ENCODE results near the gene LAYN.

Gene LAYN

DNA sequence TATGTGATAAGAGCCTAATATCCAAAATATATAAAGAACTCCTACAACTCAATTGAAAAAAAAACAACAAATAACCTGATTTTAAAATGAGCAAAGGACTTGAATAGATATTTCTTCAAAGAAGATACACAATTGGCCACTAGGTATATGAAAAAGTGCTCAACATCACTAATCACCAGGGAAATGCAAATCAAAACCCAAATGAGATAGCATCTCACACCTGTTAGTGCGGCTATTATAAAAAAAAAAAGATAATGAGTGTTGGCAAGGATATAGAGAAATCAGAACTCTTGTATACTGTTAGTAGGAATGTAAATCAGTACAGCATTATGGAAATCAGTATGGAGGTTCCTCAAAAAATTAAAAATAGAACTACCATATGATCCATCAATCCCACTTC is 55.8 kb downstream of the LAYN start:
- TF ChIP-seq CTCF (IDR thresholded peaks at IDR 0.05; ENCODE audit: extremely low read depth, missing control alignments), result no peak
- no peak for DNase-seq (ENCODE audit: low spot score)

DNA sequence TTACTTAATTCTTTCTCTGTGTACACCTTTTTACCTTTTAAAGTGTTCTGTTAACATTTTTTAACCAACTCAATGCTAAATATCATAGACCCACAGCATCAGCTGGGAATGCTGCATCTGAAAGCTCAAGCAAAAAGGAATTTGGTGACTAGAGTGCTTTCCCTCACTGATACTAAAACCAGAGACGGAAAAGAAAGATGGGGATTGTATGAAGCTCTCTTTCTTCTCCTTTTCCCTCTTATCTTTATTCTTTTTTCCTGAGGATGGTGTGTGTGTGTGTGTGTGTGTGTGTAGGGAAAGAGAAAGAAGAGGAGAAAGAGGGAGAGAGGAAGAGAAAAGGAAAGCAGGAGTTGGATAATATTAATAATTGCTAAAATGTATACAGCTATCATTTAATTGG is 57.6 kb downstream of the LAYN start:
- no peak for TF ChIP-seq CTCF (IDR thresholded peaks at IDR 0.05; ENCODE audit: extremely low read depth, missing control alignments)
- DNase-seq (ENCODE audit: low spot score), result no peak

DNA sequence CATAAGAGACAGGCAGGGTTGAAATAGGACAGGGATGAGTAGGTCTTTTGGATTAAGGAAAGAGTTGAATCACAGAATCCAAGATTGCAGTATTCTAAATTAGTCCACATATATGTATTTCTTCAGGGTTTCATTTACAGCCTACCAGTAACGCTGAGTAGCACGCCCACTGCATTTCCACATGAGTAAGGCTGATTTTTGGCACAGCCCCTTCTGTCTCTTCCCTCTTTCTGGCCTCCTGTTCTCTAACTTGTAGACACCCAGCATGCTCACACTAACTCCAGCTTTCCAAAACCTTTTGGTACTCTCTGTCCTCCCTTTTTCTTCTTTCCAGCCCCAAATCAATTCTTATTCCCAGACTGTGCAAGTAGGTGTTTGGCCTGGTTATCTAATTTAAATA is 58.0 kb downstream of the LAYN start:
- no peak for TF ChIP-seq CTCF (IDR thresholded peaks at IDR 0.05; ENCODE audit: extremely low read depth, missing control alignments)
- no peak for DNase-seq (ENCODE audit: low spot score)

- no peak for TF ChIP-seq CTCF (IDR thresholded peaks at IDR 0.05; ENCODE audit: extremely low read depth, missing control alignments)
- DNase-seq (ENCODE audit: low spot score), result no peak
These were observed 61.1 kb downstream of the LAYN start for GRCh38 chr11:111601636-111601978.

GRCh38 chr11:111601979-111602864 is 61.7 kb downstream of the LAYN start, which contains the start of gene SIK2:
TSS of gene SIK2 (plus strand) at chr11:111602449. CDS start at chr11:111602564, 115 bp downstream.
- TF ChIP-seq CTCF (IDR thresholded peaks at IDR 0.05; ENCODE audit: extremely low read depth, missing control alignments), result peak; percentile 97
- DNase-seq (ENCODE audit: low spot score), result peak; percentile 97

DNA sequence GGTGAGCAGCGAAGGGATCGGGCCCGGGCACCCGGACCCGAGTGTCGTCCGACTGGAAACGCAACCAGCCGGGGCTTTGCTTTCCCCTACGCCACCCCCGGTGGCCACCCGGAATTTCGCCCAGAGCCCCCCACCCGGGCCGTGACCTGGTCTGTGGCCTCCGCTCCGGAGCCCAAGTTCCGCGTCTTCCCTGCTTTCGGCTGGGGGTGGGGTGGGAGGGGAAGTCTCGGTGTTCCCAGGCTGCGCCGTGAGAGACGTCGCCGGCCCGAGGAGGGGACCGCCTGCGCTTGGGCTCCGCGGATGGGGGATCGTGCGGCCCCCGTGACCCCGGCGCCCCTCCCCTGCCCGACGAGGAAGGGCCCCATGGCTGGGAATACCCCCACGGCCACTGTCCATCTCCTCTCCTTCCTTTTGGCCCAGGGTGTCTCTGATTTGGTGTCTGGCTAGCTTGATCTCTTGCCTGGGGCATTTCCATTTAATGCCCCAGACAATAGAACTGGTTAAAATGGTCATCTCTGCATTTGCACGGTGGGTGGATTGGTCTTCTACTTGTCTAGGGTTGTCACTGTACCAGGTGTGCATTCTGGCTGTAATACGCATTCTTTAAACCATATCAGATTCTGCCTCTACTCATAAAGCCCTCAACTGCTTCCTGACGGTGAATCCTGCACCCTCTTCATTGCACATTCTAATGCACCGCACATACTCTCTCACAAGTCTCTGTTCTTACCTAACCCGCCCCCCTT is 62.5 kb downstream of the LAYN start:
- no peak for TF ChIP-seq CTCF (IDR thresholded peaks at IDR 0.05; ENCODE audit: extremely low read depth, missing control alignments)
- DNase-seq (ENCODE audit: low spot score), result peak; percentile 39

DNA sequence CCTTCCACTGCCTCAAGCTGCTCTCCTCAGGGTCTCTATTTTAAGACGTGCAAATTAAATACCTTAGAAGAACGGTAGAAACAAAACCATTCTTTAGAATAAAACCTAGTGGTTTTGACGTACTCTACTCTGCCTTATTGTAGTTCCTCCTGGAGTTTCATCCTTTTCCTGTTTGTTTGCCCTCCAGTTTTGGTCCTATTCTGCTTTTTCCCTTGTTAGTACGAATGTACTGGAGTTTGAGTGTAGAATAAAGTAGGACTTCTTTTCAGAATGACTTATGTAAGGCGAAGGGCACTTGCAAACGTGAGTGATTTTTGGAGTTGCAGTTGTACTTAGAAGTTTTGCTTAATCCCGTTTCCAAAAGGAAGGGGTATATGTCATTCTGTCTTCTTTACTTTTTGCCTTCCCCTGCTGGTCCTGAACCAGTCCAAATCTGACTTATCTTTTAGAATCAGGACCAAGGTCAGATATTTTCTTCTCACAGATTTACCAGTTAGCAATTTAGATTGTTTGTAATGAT is 63.2 kb downstream of the LAYN start:
- TF ChIP-seq CTCF (IDR thresholded peaks at IDR 0.05; ENCODE audit: extremely low read depth, missing control alignments), result no peak
- no peak for DNase-seq (ENCODE audit: low spot score)

All from GM20000 (cell line).